GM13976 (cell line): ENCODE measurements around the gene COL4A6.
A peak's percentile ranks its signal among the peaks of the same experiment; 100 is the strongest.

ENCODE experiments used
- DNase-seq: peaks from one replicate; pipeline ENCODE4 v3.0.0; 2012; ENCODE audit warnings: low spot score
- in situ Hi-C: fragments of 300-500 bp; cut with MboI; formaldehyde crosslinking; loops from one replicate; pipeline ENCODE4 v1.12.0; 2022; ENCODE audit warnings: low sequenced_read_pairs, mixed read lengths, inconsistent platforms; ENCODE audit not compliant: unreplicated experiment
- TF ChIP-seq, protein P1 (sequence below): IDR thresholded peaks from 2 replicates; pipeline ENCODE4 v1.5.1; 2012; ENCODE audit warnings: borderline replicate concordance, mild to moderate bottlenecking; ENCODE audit not compliant: insufficient read depth; ENCODE audit errors: extremely low read depth, missing control alignments, control extremely low read depth

Gene COL4A6

DNA sequence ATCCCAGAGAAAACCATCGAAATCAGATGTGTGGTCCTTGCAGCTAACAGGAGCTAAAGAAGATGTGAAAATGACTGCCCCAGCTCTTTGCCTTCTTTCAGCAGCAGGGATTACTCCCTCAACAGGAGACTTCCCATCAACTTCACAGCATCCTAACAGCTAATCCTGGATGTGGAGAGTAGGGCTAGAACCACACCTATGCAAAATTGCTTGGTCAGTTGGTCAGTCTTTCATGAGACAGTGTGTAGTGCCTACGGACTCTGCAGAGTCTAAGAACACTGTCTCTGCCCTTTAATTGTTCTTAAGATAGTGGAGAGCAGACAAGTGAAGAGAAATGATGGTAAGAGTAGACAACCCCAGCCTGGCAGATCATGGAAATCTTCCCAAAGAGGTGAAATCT is 133.5 kb downstream of the COL4A6 start:
- in situ Hi-C loops: no loop called here

DNA sequence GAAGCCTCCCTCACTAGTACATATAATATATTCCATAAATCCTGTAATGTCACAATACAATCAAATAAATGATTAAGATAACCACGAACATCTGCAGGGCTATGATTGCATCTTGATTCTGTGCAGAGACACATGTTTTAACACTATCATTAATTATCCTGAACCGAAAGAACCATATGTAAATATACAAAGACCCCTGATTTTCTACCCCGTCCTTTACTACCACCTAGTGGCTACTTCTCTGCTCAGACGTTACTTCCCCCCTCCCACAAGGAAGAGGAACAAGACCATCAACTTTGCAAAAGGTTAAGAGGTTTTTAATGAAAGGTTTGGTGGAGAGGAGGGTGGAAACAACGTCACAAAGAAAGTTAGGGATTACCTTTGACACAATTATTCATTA is 134.0 kb downstream of the COL4A6 start:
- DNase-seq: no peak
- TF ChIP-seq, protein P1, sequence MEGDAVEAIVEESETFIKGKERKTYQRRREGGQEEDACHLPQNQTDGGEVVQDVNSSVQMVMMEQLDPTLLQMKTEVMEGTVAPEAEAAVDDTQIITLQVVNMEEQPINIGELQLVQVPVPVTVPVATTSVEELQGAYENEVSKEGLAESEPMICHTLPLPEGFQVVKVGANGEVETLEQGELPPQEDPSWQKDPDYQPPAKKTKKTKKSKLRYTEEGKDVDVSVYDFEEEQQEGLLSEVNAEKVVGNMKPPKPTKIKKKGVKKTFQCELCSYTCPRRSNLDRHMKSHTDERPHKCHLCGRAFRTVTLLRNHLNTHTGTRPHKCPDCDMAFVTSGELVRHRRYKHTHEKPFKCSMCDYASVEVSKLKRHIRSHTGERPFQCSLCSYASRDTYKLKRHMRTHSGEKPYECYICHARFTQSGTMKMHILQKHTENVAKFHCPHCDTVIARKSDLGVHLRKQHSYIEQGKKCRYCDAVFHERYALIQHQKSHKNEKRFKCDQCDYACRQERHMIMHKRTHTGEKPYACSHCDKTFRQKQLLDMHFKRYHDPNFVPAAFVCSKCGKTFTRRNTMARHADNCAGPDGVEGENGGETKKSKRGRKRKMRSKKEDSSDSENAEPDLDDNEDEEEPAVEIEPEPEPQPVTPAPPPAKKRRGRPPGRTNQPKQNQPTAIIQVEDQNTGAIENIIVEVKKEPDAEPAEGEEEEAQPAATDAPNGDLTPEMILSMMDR: no peak
- in situ Hi-C loops: no loop called here

More for the DNA sequence above, 133.5 kb downstream of the COL4A6 start:
- DNase-seq: no peak
- TF ChIP-seq, protein P1: no peak

DNA sequence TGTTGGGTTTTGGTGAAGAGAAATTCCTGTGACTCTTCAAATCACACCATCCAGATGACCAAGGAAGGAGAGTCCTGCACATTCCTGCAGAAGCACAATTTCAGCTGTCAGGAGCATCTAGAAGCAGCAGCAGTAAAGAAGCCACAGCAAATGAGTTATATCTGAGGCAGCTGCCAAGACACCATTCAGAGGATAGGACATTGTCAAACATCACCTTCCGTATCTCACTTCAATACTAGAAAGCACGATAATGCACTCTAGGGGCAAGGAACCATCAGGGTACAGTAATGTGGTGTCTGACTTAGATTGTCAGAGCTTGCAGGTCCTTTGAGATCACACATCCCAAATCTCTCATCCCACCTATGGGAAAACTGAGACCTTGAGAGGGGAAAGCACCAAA is 134.5 kb downstream of the COL4A6 start:
- TF ChIP-seq, protein P1: no peak
- in situ Hi-C loops: no loop called here
- DNase-seq: no peak

DNA sequence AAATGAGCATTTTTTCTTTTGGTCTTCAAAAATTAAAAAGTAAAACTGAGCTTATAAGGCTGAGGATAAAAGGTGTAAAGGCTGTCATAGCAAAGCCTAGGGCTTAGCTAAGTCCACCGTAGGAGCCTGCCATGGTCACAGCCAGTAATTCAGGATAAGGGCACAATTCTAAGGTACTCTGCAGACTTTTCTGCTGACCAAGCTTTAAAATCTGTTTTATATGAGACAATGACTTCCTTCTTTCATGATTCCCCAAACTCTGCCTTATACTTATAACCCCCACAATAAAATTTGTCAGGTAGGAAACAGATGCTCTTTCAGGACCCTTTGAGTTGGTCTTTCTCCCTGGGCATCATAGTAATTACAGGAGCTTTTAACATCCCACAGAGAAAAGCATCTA is 138.5 kb downstream of the COL4A6 start:
- TF ChIP-seq, protein P1: no peak
- in situ Hi-C loops: no loop called here
- DNase-seq: no peak

DNA sequence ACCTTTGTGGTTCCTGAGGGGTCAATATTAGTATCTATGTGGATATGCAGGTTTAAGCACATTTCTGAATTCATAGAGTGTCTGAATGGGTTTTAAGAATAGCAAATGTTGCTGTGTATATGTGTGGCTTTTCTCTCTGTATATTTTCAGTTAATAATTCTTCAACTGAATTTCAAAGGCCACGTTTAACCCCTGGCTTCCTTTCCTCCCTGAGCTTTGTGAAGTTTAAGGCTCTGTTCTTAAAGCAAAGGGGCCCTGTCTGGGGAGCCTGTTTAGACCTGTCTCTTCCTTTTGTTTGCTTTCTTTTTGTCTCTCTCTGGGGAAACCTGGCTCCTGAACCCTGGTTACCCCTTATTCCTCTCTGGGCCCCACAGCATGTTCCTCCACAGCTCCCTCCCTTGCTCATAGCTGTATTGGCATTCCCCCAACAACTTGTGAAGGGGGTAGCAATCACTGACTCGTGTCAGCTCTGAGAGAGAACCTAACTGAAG is 139.1 kb downstream of the COL4A6 start:
- TF ChIP-seq, protein P1: no peak
- in situ Hi-C loops: no loop called here
- no peak for DNase-seq

DNA sequence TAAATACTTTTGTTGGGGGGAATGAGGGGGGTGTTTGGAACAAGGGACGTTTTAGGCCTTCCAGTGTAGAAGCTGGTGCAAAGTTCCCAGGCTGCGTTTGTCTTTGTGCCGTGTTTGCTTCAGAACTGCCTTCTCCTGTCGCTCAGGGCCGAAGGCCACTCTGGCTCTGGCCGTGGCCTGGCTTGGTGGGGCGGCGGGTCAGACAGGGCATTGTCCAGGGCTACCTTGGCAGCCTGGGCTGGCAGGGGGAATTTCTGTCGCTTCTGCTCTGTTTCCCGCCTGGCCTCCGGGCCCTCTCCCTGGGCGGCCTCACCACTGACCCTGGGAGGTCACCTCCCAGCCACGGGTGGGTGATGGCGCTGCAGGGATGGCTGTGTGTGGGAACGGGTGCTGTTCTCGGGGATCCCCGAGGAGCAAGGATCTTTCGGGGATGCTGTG is 140.0 kb downstream of the COL4A6 start:
- DNase-seq: peak; percentile 1
- TF ChIP-seq, protein P1: no peak
- in situ Hi-C loops: no loop called here
